ENCODE results near the gene UVRAG.

UVRAG gene

DNA sequence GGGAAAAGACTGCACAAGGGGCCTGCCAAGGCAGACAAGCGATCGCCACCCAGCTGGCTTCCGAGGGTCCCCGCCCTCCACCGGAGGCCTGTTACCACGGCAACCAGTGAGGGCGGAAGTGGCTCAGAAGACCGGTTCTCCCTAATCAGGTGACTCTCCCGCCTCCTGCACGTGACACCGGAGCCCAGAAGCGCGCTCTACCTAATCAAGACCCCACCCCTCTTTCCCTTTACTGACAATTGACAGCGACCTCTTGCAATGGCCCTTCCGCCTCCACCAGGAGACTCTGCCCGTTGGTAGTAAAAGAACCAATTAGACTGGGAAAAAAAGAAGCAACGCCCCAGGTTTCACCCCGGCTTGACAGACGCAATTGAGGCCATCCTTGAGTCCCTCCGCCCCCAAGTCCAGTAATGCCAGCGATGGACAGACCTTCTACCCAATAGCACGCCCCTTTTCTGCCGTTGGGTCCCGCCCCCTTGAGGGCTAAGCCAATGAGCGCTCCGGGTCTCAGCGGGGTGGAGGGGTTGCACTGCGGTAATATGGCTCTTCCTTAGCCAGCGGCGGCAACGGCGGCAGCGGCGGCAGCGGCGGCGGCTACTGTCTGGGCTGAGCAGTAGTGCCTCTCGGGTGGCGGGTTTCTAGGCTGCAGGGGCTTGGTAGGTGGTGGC is at the start of gene UVRAG:
Gene UVRAG, plus strand, starts transcription at position 534 of the 668 bp plus-strand sequence. CDS start 198 bp downstream, outside the sequence.
- DNase-seq: peak; percentile 96

DNA sequence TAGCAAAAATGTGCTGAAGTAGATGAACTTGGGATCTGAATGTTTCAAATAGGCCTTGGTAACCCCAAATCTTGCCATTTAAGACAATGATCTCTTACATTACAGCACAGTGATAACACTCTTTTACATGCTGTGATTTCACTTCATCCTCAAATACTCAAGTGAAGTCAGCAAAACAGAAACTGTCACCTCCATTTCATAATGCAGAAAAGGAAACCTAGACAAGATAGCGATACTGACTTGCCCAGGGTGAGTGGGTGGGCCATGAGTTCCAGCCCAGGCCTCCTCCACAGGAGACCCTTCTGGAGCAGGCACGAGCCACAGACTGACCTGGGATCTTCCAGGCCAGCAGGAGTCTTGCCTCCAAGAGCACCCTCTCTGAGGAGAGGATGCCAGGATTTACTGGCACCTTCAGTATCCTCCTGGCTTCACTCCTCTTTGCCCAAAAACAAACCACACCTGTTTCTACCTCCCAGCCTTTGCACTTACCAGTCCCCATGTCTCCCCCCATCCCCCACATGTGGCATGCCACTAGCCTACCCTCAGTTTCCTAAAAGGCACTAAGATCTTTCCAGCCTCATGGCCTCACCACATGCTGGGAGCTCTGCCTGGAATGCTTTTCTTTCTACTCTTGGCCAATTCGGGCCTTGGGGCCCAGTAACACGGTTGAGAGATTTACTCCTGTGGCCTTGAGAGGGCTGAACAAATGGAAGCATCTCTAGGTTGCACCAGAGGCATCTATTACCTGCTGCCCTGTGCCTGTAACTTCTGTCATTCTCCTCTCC is 48.4 kb upstream of the UVRAG start:
- no peak for DNase-seq

DNA sequence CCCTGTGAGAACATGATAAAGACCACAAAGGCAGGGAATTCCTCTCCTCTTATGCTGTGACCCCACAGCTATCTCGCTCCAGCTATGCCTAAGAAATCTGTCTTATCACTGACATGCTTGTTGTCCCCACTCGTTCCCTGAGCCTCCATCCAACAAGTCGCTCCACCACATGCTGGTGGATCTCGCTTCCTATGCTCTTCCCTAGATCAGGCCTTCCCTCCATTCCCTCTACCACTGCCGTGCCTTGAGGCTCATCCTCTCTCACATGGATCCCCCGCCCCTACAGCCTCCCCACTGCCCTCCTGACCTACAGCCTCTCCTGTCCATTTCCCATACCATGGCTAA is 47.8 kb upstream of the UVRAG start:
- DNase-seq: no peak

DNA sequence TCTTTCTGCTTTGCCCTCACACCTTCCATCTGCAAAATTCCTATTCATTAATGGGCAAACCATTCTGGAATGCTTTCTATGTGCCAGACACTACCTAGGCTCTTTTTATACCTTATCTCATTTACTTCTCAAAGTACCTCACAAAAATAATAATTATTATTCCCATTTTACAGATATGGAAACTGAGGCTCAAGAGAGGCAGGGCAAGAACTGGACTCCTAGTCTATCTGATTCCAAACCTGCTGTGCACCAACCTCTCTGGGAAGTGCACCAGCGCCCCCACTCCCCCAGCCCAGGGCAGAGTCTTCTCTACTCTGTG is 47.3 kb upstream of the UVRAG start:
- no peak for DNase-seq

DNA sequence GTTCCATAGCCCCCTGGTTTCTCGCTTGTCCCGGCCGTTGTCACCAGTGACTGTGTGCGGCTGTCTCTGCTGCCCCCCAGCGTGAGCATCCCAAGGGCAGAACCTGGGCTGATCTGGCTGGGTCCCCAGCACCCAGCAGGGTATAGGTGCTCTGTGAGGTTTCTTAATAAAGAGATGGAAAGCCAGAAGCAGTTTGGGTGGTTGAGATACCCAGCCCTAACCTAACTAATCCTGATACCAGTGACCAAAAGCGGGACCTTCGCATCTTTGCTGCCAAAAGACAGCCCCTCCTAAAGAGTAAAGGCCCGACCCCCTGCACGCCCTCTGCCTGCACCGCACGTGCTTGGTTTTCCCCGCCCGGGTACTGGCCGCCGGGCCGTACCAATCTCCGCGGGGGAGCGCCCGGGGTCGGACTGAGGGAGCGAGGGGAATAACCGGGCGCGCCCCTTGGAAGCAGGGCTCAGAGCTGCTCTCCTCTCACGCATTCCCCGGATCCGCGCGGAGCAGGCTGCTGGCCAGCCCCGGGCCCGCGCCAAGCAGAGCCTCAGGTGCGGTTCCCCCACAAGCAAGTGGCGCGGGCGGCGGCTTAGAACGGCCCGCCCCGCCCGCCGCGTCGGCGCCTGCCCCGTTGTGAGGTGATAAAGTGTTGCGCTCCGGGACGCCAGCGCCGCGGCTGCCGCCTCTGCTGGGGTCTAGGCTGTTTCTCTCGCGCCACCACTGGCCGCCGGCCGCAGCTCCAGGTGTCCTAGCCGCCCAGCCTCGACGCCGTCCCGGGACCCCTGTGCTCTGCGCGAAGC is 46.7 kb upstream of the UVRAG start, which contains the start of gene DGAT2:
Gene DGAT2, plus strand, starts transcription at position 667 of the 797 bp plus-strand sequence. CDS start 214 bp downstream, outside the sequence.
- DNase-seq: peak; percentile 88

DNA sequence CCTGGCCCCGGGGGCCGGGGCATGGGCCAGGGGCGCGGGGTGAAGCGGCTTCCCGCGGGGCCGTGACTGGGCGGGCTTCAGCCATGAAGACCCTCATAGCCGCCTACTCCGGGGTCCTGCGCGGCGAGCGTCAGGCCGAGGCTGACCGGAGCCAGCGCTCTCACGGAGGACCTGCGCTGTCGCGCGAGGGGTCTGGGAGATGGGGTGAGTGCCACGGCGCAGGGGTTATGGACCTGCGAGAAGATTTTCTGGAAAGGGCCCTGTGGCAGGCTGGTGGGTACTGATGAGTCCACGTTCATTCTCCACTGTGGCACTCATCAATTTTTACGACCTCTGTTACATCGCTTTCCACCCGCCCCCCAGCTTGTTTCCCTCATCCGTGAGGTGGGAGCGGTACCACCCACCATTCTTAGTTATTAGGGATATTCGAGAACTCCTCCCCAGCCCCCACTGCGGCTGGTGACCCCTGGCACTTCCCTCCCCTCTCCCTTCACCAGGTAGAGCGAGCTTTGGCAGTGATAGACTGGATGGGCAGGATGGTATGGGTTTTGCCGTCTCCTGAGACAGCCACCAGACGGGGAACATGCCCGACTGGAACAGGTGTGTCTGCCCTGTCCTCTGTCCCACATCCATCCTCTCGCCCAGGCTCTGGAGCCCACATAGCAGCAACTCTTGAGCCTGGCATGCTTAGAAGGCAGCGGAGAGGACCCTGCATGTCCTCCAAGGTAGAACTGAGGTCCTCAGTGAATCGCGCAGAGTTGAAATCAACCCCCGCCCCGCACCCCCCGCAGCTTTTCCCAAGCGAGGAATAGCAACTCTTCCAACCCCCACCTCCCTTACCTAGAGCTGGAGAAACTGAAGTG is 45.9 kb upstream of the UVRAG start:
- DNase-seq: no peak

DNA sequence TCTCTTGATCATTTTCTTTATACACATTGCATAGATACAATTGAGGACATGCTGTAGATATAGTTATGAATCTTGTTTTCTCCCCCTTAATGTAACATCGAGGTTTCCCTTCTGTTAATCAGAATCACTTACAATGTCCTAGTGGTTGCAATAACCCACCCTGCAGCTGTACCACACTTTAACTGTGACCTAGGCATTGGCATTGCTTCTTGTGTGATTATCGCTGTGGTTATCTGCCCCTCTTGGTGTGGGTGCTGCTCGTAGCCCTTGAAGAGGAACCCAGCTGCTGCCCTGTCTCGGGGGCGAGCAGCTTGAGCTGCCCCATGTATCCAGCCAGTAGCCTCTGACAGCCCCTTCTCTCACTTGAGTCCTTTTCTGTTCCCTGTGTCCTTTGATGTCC is 44.9 kb upstream of the UVRAG start:
- DNase-seq: peak; percentile 42

DNA sequence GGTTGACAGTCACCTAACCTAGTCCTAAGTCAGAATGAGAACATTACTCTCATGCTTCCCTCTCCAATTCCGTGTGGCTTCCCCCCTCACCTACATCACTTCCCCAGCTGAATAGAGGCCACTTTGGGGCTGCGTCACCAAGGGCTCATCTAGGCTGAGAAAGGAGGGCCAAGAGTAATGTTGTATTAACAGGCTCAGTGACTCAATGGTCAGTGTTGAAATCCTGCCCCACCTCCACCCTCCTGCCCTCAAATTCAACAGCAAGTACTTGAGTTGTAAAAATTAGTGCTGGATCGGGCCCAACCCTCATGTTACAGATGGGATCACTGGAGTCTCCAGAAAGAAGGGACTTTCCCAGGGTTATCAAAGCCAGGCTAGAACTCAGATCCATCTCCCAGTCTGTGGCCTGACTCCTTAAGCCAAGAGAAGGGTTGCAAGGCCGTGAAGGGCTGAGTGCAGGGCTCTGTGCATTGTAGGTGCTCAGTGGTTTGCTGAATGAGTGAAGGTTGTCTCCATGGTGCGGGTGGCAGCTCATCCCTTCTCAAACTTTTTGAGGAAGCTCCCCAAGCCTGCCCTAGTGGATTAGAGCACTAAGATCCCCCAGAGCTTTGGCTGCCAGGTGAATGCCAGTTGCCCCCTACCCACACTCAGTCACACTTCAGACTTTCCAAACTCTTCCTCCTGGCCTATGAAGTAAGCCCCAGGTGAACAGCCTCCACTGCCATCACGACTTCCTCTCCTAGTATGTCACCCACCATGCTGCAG is 43.2 kb upstream of the UVRAG start:
- DNase-seq: no peak

DNA sequence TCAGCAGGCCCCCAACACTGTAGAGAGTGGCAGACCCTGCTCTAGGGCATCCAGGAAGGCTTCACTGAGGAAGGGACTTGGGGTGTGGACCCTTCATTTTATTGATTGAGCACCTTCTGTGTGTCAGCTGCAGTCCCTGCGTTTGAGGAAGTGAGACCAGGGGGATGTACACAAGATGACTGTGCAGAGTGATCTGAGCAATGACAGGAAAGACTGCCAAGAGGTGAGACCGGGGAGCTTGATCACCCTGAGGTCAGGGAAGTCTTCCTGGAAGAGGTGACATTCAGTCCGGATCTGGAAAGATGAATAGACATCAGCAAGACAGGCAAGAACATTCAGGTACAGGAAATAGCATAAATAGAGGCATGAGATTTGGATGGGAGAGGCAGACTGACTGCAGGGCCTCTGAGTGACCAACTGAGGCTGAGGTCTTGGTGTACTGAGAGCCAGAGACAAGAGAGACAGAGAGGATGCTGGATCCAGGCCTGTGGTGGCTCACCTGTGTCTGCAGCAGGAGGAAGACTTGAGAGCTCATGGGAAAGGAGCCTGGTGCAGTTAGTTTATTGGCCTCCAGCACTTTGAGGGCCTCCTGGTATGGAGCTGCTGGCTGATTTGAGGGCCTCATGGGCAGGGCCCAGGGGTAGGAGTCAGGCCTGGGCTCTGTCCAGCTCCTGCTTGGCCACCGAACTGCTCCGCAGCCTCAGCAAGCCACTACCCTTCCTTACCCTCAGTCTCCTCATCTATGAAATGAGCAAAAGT is 41.2 kb upstream of the UVRAG start:
- DNase-seq: no peak

DNA sequence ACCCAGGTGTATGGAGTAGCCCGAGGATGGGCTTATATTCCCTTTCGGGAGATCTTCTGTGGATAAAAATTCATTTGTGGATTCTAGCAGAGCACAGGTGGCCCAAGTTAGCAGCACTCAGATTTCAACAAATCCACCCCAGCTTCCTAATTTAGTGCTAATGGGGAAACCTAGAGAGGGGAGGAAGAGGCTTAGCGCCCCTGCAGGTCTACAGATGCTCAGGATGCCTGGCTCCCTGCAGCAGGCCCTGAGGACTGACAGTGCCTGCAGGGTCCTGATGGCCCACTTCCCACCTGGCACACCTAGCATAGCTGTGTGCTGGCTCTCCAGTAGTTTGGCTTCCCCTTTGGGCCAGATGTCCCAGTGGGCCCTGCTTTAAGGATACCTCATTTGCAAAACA is 40.0 kb upstream of the UVRAG start:
- DNase-seq: no peak

DNA sequence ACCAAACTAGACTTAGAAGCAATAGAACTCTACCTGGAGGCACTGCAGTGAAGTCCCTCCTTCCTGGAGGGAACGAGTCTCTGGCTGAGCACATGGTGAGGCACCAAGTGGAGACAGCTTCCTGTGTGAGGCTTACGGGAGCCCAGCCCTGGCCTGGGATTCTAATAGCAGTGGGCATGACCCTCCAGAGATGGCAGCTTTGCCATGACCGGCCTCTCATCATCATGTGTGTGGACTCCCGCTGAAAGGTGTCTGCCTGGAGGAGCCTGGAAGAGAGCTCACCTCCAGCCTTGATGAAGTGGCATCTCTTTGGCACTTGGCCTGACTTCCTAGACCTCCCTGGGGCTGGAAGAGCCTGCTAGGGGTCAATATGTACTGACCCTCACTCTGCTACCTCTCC is 38.5 kb upstream of the UVRAG start:
- no peak for DNase-seq

DNA sequence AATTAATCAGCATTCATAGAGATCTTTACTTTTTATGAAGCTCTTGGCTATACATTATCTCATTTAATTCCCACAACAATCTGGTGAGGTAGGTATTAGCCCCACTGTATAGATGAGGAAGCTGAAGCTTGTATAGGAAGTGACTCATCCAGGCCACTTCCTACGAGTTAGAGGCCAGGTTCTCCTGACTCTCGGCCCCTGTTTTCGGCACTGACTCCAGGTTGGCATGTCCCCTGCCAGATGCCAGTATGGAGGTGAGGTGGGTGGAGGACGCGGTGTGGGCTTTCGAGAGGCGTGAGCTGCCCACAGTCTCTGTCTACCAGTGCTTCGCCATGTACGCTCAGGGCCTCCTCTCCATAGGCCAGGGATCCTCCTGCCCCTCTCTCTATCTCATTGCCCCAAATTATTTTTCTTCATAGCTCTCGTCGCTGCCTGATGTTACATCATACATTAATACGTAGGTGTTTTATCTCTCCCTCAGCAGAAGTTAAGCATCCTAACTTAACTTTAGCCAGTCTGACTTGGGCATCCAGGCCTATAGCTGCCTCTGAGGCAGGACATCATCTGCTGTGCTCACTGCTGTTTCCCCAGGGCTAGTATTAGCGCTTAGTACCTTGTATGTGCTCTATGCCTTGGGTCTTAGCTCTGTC is 37.4 kb upstream of the UVRAG start:
- DNase-seq: no peak

DNA sequence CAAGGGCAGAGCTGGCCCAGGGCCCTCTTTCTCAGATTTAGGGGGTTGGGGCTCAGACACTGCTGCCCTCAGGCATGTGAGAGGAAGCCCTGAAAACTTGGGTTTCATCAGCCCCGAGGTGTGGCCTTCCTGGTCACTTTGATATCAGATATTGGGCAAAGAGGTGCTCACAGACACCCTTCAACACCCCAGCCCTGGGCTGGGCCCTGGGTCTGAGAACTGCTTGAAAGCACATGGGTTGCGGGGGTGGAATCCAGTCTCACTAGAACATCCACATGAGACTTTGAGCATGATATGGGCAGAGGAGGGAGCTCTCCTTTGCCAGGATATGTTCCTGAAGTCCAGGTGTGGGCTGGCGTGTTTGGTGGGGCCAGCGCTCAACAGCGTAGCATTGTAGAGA is 36.0 kb upstream of the UVRAG start:
- no peak for DNase-seq

DNA sequence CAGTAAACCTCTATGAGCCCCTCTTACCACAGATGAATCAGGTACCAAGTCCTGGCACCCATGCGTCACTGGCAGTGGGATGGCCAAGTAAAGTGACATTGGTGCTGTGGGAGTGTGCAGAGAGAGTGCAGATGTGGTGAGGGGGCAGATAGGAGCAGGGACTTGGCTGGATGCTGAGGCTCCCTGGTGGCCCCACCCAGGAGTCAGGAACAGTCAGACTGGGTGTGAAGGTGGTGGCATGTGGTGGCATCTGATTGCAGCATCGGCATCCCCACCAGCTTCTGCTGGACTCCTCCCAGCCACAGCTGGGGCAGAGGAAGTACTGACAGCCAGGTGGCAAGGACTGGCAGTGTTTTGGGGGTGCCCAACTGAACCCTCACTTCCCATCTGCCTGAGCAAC is 35.0 kb upstream of the UVRAG start:
- DNase-seq: no peak

DNA sequence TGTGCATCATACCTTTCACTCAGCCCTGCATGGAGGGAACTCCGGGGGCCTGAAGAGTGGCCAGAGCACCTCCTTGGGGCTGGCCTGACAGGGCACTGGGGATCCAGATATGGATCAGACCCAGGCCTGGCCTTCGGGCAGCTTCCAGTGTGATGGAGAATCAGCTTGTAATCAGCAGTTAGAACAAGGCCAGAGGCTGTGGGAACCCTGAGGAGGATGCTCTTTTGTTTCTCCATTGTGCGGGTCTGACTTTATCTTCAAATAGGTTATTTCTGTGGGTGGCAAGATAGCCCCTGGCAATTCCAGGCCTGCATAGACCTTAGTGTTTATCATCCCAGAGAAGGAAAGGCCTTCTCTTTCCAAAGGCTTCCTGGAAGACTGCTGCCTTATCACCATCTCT is 34.1 kb upstream of the UVRAG start:
- DNase-seq: no peak

DNA sequence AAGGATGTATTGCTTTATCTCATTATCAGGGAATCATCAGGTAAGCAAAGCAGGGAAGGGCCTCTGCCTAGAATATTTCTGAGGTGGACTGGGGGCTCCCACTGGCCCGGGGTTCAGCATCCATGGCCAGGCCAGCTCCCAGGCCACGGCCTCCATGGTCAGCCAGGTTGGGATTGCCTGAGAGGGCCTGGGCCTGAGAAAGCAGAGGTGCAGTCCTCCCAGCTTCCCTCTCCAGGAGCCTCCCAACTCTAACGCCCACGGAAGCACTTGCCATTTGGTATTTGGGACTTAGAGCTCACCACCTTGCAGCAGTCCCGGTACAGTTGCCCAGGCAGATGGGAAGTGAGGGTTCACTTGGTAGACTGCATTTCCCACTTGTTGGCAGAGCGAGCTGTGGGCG is 33.7 kb upstream of the UVRAG start:
- no peak for DNase-seq

DNA sequence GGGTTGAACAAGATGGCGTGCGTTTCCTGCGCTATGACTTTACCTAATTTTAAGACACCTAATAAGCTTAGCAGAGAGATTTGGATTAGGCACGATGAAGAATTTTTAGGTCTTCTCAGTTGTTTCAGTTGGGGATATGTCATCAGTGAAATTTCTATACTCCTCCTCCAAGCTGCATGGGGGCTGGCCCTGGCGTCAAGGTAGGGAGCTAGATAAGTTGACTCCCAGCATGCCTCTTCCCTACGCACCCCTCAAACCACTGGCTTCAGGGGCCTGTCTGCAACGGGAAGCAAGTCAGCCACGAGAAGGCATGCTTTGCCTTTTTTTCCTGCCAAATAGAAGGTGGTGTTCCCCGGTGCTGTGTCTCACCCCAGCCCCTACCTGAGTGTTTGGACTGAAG is 33.2 kb upstream of the UVRAG start:
- no peak for DNase-seq

DNA sequence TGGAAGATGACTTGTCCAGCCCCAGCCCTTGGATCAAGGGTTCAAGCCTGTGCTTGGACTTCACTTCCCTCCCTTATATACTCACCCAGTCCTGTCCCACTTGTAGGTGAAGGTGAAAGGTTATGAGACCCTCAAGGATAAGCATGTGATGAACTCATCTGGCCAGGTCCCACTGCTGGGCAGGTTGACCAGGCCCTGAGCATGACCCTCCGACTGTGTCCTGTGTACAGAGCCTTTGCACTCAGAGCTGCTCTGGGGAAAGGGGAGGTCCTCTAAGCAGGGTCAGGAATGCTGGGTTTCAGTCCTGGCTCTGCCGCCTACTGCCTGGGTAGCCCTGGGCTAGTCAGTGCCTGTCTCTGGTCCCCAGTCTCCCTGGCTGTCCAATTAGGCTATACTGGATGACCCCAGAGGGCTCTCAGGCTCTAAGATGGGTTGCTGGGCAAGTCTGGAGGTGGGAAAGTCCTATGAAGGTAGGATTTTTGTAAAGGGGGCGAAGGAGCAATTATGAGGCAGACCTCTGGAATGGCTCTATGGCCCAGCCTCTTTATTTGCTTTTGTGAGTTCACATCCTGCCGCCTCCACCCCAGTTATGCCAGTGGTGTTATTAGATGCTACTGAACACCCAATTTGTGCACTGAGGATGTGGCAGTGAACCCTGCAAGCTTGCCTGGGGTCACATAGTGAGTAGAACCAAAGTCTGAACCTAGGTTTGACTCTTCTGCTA is 32.3 kb upstream of the UVRAG start:
- no peak for DNase-seq

DNA sequence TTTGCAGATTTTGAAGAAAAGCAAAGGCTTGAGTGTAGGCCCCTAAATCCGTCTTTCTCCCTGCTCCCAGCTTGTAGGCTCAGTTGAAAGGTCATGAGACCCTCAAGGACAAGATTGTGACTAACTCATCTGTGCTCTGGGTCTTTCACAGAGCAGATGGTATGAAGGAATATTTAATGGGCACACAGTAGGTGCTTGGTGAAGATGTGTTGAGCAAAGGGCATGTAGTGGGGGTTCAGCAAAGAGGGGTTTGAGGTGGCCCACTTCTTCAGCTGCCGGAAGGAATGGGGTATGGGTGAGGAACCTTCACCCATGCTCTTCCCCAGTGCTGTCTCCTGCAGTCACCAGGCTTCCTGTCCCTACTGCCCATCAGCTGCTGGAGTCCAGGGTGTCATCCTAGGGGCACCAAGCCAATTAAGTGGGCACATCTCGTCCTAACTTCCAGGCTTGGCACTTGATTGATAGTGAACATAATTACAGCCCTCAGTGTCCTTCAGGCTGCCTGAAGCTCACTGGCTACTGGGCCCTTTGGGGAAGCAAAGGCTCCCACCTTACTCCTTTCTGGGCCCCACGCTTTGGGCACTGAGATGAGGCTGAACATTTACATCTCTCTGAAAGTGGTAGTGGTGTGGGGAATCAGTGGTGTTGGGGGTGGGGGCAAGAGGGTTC is 31.5 kb upstream of the UVRAG start:
- DNase-seq: no peak

DNA sequence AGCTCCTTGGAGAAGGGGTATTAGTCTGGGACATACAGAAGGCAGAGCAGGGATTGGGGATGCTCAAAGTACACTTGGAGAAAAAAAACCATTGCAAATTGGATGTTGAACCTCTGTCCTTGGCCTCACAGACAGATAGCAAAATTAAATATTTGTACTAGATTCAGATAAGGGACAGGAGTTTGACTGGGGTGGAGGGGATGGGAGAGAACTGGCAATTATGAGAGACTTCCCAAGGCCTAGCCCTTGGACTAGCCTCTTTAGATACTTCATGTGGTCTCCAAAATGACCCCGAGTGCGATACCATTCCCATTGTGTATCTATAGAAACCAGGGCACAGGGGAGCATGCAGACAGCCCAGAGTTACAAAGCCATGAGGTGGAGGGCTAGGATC is 30.9 kb upstream of the UVRAG start:
- DNase-seq: no peak
